Stimulated activated CD4-positive, alpha-beta T cell treated with anti-CD3 and anti-CD28 coated beads, TNF-alpha, amount 100 ng/mL, for 24 hours (primary cell): ENCODE measurements around the gene FAM120C.

ENCODE experiments used
- DNase-seq, 3 experiments: peaks; one replicate each; pipeline ENCODE4 v3.0.0-alpha.2; 2020; ENCODE audit warnings: low read depth in 3 of 3

The FAM120C gene, protein sequence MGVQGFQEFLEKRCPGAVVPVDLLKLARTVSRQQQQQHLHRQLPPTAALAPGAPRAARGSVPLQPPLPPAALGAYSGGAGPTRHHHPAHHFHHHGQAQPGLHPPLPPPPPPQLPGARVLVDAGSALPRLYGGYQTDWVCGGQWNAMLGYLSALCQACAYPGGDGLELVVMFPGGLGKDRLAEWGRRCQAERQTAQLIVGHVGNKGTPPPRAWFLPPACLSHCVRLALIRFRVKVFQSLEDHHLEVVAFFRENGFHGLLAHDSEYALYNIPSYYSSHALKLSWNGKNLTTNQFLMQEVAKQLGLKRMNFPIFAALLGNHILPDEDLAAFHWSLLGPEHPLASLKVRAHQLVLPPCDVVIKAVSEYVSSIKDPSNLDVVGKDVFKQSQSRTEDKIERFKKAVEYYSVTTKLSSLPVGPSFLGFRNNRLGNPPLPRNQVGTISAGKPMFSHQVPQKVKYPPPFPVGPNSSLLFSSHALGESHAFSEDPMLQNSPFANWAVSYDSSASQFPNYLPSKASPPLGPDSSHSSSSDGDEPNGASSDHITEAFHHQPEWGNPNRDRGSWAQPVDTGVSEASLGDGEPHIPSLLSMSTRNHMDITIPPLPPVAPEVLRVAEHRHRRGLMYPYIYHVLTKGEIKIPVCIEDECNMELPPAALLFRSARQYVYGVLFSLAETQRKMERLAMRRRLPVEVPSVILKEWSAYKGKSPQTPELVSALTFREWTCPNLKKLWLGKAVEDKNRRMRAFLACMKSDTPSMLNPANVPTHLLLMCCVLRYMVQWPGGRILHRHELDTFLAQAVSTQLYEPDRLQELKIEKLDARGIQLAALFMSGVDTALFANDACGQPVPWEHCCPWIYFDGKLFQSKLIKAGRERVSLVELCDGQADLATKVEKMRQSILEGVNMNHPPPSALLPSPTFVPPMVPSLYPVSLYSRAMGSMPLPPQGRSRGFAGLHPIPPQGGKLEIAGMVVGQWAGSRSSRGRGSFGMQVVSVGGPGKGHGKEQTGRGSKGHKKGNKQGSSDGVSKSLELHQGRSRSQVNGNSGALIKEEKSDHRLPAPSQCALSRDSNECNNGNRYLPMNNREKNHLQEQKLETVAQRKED

GRCh38 chrX:54182864-54183613 is at the start of gene FAM120C:
Gene FAM120C, minus strand, starts transcription at chrX:54183254. Its CDS starts 56 bp downstream, at chrX:54183198.
- peak; percentile 36 to 67 (median 42) for DNase-seq

DNA sequence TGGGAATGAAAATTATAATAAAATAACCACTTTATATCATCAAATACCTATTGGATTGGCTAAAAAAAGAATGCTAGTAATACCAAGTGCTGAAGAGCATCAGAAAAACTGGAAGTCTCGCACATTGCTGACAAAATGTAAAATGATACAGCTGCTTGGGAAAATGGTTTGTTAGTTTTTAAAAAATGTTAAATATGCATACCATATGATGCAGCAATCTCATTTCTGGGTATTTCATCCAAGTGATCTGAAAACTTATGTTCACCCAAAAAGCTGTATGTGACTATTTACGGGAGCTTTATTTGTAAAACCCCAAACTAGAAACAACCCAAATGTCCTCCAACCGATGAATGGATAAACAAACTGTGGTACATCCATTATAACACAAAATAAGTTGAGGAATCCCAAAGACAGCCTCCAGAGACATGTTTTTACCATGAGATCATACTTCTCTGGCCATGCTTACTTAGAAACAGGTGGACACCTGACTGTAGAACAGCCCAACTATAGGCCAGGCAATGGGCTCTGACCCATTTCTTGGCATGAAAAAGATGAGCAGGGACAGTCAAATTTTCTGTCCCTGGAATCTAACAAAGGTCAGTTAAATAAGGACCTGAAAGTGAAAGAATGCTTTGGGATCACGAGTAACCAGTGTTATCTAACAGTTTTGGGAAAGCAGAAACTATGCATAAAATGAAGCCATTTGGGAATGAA is 47.5 kb upstream of the FAM120C start:
- DNase-seq = no peak

GRCh38 chrX:54223581-54223980 is 40.5 kb upstream of the FAM120C start:
- DNase-seq = no peak

GRCh38 chrX:54213603-54214002 is 30.5 kb upstream of the FAM120C start:
- no peak for DNase-seq

GRCh38 chrX:54208531-54208930 is 25.5 kb upstream of the FAM120C start:
- no peak for DNase-seq

DNA sequence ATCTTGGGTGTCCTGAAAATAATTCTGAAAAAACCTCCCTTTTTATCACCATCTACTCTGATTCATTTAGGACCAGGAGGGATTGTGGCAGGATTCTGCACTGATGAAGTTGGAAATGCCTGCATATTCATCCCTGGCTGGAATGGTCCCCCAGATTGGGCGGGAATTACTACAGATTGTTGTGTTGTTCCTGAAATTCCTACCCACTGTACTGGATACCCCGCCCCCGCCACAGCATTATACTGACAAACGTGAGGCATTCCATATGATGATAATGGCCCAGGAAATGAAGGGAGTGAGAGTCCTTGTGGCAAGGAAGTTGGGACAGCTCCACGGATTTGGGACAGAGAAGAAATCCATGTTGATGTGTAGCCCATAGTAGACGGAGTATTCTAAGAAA is 15.2 kb upstream of the FAM120C start:
- DNase-seq = no peak

- DNase-seq = no peak
These were observed 12.0 kb upstream of the FAM120C start for GRCh38 chrX:54194982-54195588.

- no peak for DNase-seq
These were observed 10.2 kb upstream of the FAM120C start for GRCh38 chrX:54193085-54193821.

GRCh38 chrX:54184474-54184873 is 1.4 kb upstream of the FAM120C start:
- DNase-seq = no peak

DNA sequence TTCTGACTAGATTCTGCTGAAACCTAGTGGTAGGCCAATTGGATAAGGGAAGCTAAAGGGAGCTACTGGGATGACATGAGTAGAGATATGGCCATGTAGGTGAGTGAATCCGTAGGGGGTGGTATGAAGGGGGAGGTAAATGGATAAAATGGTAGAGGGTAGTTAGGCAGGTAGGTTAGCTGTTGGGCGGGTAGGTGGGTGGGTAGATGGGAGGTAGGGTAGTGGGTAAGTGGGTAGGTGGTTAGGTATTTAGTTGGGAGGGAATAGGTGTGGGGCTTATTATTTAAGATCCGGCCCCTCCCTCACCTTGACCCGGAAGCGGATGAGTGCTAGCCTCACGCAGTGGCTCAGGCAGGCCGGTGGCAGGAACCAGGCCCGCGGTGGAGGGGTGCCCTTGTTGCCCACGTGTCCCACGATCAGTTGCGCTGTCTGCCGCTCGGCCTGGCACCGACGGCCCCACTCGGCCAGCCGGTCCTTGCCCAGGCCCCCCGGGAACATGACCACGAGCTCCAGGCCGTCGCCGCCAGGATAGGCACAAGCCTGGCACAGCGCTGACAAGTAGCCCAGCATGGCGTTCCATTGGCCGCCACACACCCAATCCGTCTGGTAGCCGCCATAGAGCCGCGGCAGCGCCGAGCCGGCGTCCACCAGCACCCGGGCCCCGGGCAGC is 725 bp downstream of the FAM120C start:
- peak; percentile 42 to 60 (median 44) for DNase-seq

GRCh38 chrX:54181202-54181953 is 1.7 kb downstream of the FAM120C start:
- no peak for DNase-seq

DNA sequence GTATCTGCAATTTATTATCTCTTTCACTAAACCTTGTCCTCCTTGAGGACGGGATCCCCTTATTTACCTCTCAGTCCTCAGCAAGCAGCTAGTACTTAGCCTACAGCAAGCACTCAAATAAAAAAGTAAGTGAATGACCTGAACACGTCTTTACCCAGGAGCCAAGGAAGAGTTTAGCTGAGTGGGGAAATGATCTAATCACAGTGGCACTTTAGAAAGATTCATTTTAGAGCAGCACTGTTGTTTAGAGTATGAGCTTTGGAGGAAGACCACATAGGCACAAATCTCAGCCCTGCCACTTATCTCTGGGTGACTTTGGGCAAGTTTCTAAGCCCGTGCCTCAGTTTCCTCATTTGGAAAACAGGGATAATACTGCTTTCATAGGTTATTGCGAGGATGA is 2.7 kb downstream of the FAM120C start:
- no peak for DNase-seq

GRCh38 chrX:54178100-54178940 is 4.7 kb downstream of the FAM120C start:
- DNase-seq = no peak

DNA sequence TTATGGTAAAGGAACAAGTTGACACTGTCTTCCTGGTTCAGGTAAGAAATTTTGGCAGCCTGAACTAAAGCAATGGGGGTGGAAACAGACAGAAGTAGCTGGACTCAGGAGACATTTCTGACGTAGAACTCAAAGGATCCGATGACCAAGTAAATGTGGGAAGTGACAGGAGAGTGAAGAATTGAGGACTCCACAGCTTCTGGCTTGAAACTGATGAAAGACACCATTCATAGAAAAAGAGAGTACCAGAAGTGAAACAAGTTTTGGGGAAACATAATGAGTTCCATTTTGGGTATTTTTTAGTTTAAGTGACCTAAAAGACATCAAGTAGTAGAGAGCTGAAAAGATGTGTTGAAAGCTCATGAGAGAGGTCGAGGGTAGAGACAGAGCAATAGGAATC is 5.7 kb downstream of the FAM120C start:
- DNase-seq = no peak

DNA sequence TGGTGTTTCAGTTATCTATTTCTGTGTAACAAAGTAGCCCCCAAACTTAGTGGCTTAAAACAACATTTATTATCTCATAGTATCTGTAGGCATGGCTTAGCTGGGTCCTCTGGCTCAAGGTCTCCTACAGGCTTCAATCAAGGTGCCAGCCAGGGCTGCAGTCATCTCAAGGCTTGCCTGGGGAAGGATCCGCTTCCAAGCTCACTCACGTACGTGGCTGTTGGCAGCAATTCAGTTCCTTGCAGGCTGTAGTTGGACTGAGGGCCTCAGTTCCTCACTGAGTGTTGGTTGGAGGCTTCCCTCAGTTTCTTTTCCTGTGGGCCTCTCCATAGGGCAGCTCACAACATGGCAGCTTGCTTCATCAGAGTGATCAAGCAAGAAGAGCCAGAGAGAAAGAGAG is 9.3 kb downstream of the FAM120C start:
- no peak for DNase-seq

DNA sequence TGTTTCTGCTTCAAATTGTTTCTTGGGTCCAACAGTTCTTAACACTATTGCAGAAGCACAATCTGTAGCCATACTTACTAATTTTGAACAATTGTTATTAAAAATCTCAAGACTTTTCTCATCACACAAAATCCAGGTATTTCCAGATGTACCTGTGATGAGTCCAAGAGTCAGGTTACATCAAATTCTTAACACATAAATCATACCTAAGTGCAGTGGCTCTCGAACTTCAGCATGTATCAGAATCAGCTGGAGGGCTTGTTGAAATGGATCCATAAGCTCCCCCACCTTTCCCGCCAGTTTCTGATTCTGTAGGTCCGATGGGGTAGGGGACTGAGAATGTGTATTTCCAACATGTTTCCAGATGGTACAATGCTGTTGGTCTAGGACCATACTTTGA is 10.6 kb downstream of the FAM120C start:
- DNase-seq = no peak

GRCh38 chrX:54171527-54172250 is 11.4 kb downstream of the FAM120C start:
- no peak for DNase-seq
